COLO668 (cell line): ENCODE results near the gene CYP27C1.

Experiments used
- DNase-seq: peaks from one replicate; lab custom pipeline; 2025; ENCODE audit not compliant: unreplicated experiment; lab: John Stamatoyannopoulos, UW

The CYP27C1 gene

DNA sequence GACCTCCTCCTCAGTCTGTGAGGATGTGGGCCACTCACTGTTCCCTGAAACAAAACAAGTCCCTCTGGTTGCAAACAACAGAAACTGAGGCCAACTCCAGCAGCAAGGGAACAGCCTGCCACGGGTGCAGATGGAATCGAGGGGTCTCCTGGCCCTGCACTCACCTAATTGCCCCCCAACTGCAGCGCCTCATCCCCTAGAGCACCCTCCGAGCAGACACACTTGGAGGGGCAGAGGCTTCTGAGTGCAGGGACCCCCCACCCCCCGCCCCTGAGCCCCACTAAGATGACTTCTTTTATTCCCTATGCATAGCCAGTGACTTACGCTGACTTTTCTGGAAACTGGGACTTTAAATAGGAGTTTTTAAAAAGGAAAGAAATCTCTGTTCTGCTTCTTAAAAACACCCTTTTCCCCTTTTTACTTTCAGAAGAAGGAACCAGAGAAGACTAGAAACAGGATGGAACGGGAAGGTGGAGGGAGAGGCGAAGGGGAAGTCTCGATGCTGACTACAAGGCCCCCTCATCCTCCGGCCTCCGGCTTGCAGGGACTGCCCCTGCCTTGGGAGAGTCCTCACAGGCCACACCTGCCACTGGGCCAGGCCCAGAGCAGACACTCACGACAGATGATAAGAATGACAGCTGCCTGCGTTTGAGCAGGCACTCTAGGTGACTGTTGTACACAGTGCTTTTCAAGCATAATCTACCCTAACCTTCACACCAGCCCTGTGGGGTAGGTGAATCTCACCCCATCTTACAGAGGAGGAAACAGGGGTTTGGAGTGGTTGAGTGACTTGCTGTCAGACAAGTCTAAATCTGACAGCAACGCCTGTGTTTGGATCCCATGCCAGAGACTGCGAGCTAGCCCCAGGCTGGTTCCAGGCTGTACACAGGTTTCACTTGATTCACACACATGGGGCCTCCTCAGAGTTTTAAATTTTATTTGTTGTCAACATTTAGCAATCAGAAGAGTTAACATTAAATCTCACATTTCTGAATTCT lies 85.0 kb downstream of the CYP27C1 start:
- no peak for DNase-seq

DNA sequence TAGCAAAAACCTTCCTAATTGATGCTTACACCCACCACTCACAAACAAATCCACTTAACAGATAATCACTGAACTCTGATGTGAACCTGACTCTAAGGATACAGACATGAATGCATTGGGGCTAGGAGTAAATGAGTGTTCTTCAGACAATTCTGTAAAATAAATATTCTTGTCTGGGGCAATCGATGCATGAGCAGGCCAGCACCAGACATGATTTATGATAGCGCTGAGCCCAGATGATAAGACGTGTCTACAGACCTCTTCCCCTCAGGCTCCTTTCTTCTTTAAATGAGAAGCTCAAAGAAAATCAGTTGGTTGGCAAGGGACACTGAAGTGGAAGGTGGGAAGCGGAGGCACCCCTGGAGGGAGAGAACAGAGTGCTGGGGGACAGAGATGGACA lies 85.9 kb downstream of the CYP27C1 start:
- DNase-seq: no peak
